CD4-positive, alpha-beta T cell (primary cell): ENCODE measurements around the gene ARHGEF28. TPM values are rescaled to one million over a fixed set of nuclear protein-coding genes. Genes with fewer than 3 reads are reported as not detected.

Experiments
- ATAC-seq: fragments of 200-7000 bp; cut with Tn5 transposase; one replicate; pipeline ENCODE4 v1.10.0; 2022; ENCODE audit warnings: mild to moderate bottlenecking; ENCODE audit not compliant: poor library complexity
- CTCF ChIA-PET: fragments of 350-600 bp; sonication (Branson Sonifier 250); formaldehyde crosslinking; loops from one replicate; lab custom pipeline; 2021; ENCODE audit warnings: antibody characterized with exemption, inconsistent platforms; lab: Charles Lee
- POLR2A ChIA-PET: fragments of 350-600 bp; sonication (Branson Sonifier 250); formaldehyde crosslinking; loops from one replicate; lab custom pipeline; 2021; ENCODE audit warnings: antibody characterized with exemption, inconsistent platforms; lab: Charles Lee
- DNase-seq, 14 experiments: peaks; one replicate each; pipeline ENCODE4 v3.0.0-alpha.2; 2013 to 2020; ENCODE audit warnings: mixed read lengths in 2 of 14
- H3K27ac ChIP-seq, 2 donors: one replicate each; pipeline versions ENCODE4 v1.5.1 to v1.7.0; 2013; ENCODE audit warnings: low read length in 2 of 2, low read depth in 1 of 2, mild to moderate bottlenecking in 1 of 2
- H3K27me3 ChIP-seq, 2 experiments: 1 replicate in 1 of 2; 2 replicates in 1 of 2; pipeline versions ENCODE4 v1.6.1 to v1.7.0; 2013; ENCODE audit warnings: low read length in 2 of 2, control low read depth in 1 of 2, mild to moderate bottlenecking in 1 of 2, moderate library complexity in 1 of 2; ENCODE audit not compliant: insufficient read depth in 2 of 2, control insufficient read depth in 1 of 2
- H3K36me3 ChIP-seq: one replicate; pipeline ENCODE4 v1.6.1; 2013; ENCODE audit warnings: low read length, control low read depth; ENCODE audit not compliant: insufficient read depth
- H3K4me1 ChIP-seq: one replicate; pipeline ENCODE4 v1.6.1; 2013; ENCODE audit warnings: low read length, control low read depth; ENCODE audit not compliant: insufficient read depth
- H3K4me3 ChIP-seq: one replicate; pipeline ENCODE4 v1.5.1; 2013; ENCODE audit warnings: mild to moderate bottlenecking, low read length, moderate library complexity
- H3K9me3 ChIP-seq, 2 experiments: 1 replicate in 1 of 2; 2 replicates in 1 of 2; pipeline versions ENCODE4 v1.6.1 to v1.7.0; 2013; ENCODE audit warnings: low read length in 2 of 2, mild to moderate bottlenecking in 2 of 2, control low read depth in 1 of 2, moderate library complexity in 1 of 2; ENCODE audit not compliant: control insufficient read depth in 1 of 2, insufficient read depth in 1 of 2
- H3K27ac Mint-ChIP-seq: one replicate; pipeline ENCODE4 v1.8.0; 2020; ENCODE audit warnings: mixed read lengths
- H3K27me3 Mint-ChIP-seq: one replicate; pipeline ENCODE4 v1.8.0; 2021; ENCODE audit warnings: mixed read lengths
- H3K36me3 Mint-ChIP-seq: one replicate; pipeline ENCODE4 v1.8.0; 2021; ENCODE audit warnings: low read depth, mixed read lengths
- H3K4me1 Mint-ChIP-seq: one replicate; pipeline ENCODE4 v1.8.0; 2021; ENCODE audit warnings: low read depth, mixed read lengths
- H3K4me3 Mint-ChIP-seq: one replicate; pipeline ENCODE4 v1.8.0; 2020; ENCODE audit warnings: mild to moderate bottlenecking, mixed read lengths
- H3K9me3 Mint-ChIP-seq: one replicate; pipeline ENCODE4 v1.8.0; 2020; ENCODE audit warnings: mixed read lengths
- CTCF ChIP-seq: fragments of 200-600 bp; IDR thresholded peaks from one replicate; pipeline ENCODE4 v1.8.0; 2022; ENCODE audit warnings: antibody characterized with exemption, mild to moderate bottlenecking
- intact Hi-C, 2 experiments: fragments of 100-400 bp; cut with DNase I in 1 of 2; cut with micrococcal nuclease in 1 of 2; formaldehyde crosslinking; loops; one replicate each; pipeline versions ENCODE4 v1.15.1 to v1.9.0; 2023 to 2025; cut with DNase I, micrococcal nuclease
- total RNA-seq, 174 experiments: library from RNA in 2 of 174; stranded (reverse) in 2 of 174; gene quantifications; one replicate each; pipeline ENCODE4 v1.2.3 and lab custom pipeline; 2021 to 2026

Gene ARHGEF28
- total RNA-seq, 2 experiments from 2014 or later = not detected

- H3K36me3 ChIP-seq = no peaks in the 10 kb centered on the region
- Mint-ChIP-seq H3K9me3 (no peaks in the 10 kb centered on the region), H3K36me3 (no peaks in the 10 kb centered on the region), H3K27ac (no peak overlapping the region), H3K4me1 (no peaks in the 10 kb centered on the region), H3K27me3 (peaks cover 26% of the 10 kb centered on the region), H3K4me3 (no peak overlapping the region)
- ChIA-PET CTCF (no interaction called here), POLR2A (no interaction called here)
- H3K27me3 ChIP-seq = peaks cover 0 to 12% of the 10 kb centered on the region in 2 experiments
- H3K4me3 ChIP-seq = no peak overlapping the region
- no peaks in the 10 kb centered on the region for H3K4me1 ChIP-seq
- no peaks in the 10 kb centered on the region for H3K9me3 ChIP-seq
- intact Hi-C loops = no loop called here
- ATAC-seq (no peak), DNase-seq (peak in 1 of 14 experiments; percentile 2)
- no peak for TF ChIP-seq CTCF
- H3K27ac ChIP-seq = no peak overlapping the region
Measured at GRCh38 chr5:73899055-73899454, 273.1 kb downstream of the ARHGEF28 start.

GRCh38 chr5:73899916-73900315 is 273.9 kb downstream of the ARHGEF28 start:
- no peak overlapping the region for H3K27ac ChIP-seq
- H3K4me3 ChIP-seq = no peak overlapping the region
- Mint-ChIP-seq H3K36me3 (no peaks in the 10 kb centered on the region), H3K27me3 (peaks cover 26% of the 10 kb centered on the region), H3K27ac (no peak overlapping the region), H3K9me3 (no peaks in the 10 kb centered on the region), H3K4me1 (no peaks in the 10 kb centered on the region), H3K4me3 (no peak overlapping the region)
- no peak for ATAC-seq
- peaks cover 0 to 12% of the 10 kb centered on the region in 2 experiments for H3K27me3 ChIP-seq
- POLR2A ChIA-PET = no interaction called here
- CTCF ChIA-PET = no interaction called here
- H3K36me3 ChIP-seq = no peaks in the 10 kb centered on the region
- no peak for DNase-seq
- TF ChIP-seq CTCF = no peak
- H3K4me1 ChIP-seq = no peaks in the 10 kb centered on the region
- intact Hi-C loops = loop anchor here (5.0 to 10.0 kb wide), 5 partner anchors 305 to 1785 kb away; no protein-coding TSS in a partner anchor
- H3K9me3 ChIP-seq = no peaks in the 10 kb centered on the region

DNA sequence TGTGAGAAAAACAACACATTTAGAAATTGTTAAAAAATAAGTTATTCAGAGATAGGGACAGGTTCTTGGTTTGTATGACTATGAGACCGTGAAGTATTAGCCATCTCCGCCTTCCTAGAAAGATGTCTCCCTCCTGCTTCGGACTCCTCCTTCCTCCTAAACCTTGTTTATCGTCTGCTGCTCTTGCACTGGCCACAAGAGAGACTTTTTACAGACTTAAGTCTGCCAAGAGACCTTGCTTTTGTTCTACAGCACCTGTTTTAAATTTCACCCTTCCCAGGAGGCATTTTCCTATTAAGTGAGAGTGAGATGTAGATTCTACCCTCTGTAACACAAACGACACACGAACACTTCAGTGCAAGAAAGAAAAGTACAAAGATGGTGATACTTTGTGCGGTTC is 274.6 kb downstream of the ARHGEF28 start:
- TF ChIP-seq CTCF = no peak
- Histone ChIP-seq H3K27ac (no peak overlapping the region), H3K4me1 (no peaks in the 10 kb centered on the region), H3K9me3 (no peaks in the 10 kb centered on the region), H3K36me3 (no peaks in the 10 kb centered on the region), H3K27me3 (peaks cover 0 to 12% of the 10 kb centered on the region in 2 experiments), H3K4me3 (no peak overlapping the region)
- Mint-ChIP-seq H3K4me3 (no peak overlapping the region), H3K27me3 (peaks cover 26% of the 10 kb centered on the region), H3K36me3 (no peaks in the 10 kb centered on the region), H3K9me3 (no peaks in the 10 kb centered on the region), H3K27ac (no peak overlapping the region), H3K4me1 (no peaks in the 10 kb centered on the region)
- ChIA-PET CTCF (no interaction called here), POLR2A (no interaction called here)
- no peak for ATAC-seq
- intact Hi-C loops = loop anchor here (5.0 to 10.0 kb wide), 5 partner anchors 306 to 1784 kb away; no protein-coding TSS in a partner anchor
- DNase-seq = no peak
